SH-SY5Y (cell line): ENCODE data around the gene FGFRL1.

Experiments
- GATA2 ChIP-seq: IDR thresholded peaks from 2 replicates; pipeline ENCODE4 v1.6.1; 2011; ENCODE audit warnings: mild to moderate bottlenecking, low read depth, low read length
- GATA3 ChIP-seq: IDR thresholded peaks from 2 replicates; pipeline ENCODE4 v1.6.1; 2011; ENCODE audit warnings: low read depth, mild to moderate bottlenecking, low read length, moderate library complexity

Gene FGFRL1

DNA sequence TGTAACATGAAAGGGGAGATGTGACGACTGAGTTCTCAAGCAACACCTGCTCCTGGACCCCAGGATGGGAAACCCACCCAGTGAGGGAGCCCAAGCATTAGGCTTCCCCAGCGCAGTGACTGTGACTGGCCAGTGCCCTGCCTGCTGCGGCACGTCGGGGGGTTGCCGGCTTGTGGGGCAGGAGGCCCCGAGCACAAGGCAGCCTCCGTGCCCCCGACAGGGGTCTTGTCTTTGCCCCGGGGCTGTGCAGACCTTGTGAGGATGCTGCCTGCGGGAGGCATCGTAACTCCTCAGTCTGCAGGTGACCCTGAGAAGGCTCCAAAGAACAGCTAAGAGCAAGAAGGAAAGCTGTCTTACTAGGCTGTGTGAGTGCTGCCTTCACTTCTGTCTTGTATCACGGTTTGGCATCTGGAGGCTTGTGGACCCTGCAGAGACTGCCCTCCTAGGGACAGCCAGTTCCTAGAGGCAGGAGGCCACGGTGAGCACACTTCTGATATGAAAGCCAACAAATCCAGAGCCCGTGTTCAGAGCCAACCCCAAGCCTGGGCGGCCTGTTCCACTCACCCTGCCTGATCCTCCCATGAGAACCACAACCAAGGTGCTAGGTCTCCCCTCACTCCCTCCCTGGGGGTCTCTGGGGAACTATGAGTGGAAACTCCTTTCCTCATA, 47.7 kb downstream of the FGFRL1 start:
- TF ChIP-seq GATA2 = no peak
- TF ChIP-seq GATA3 = no peak

- TF ChIP-seq GATA3 (no peak), GATA2 (no peak)
These were observed 48.7 kb downstream of the FGFRL1 start for GRCh38 chr4:1060121-1060520.

DNA sequence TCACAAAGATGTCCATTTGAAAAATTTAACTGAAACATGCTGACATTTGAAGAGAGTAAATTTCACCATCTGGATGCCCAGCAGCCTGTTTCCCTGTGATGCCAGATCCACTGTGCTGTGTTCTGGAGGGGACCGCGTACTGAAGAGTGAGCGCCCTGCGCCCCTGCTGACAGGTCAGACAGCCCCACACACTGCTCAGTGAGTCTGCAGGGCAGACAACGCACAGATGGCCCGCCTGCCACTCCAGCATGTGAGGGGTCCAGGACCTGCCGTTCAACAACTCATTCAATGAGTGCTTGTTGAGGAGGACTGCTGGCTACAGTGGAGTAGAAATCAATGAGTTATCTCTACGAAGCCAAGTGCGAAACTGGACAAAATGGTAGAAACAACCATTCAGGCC, 49.2 kb downstream of the FGFRL1 start:
- TF ChIP-seq GATA2 = no peak
- TF ChIP-seq GATA3 = no peak

- no peak for TF ChIP-seq GATA2
These were observed 49.8 kb downstream of the FGFRL1 start for GRCh38 chr4:1061056-1061700.

DNA sequence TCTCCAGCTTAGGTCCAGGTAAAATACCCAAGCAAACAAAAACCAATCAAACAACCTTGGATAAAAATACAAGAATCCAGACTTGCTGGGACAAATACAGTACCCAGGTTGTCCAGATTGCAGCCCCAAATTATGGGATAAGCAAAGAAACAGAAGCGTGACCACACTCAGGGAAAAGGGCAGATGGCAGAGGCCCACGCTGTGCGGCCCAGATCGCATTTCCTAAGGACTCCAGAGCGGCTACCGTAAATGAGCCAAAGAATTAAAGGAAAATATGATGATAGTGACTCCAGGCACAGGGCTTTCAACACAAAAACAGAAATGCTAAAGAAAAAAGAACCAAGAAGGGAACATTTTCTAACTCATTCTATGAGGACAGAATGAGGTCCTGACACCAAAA, 50.3 kb downstream of the FGFRL1 start:
- TF ChIP-seq GATA3 (no peak), GATA2 (no peak)

- TF ChIP-seq GATA3 (no peak), GATA2 (no peak)
These were observed 51.0 kb downstream of the FGFRL1 start for GRCh38 chr4:1062419-1062818.

GRCh38 chr4:1065732-1066131, 54.3 kb downstream of the FGFRL1 start:
- TF ChIP-seq GATA3 (no peak), GATA2 (no peak)

DNA sequence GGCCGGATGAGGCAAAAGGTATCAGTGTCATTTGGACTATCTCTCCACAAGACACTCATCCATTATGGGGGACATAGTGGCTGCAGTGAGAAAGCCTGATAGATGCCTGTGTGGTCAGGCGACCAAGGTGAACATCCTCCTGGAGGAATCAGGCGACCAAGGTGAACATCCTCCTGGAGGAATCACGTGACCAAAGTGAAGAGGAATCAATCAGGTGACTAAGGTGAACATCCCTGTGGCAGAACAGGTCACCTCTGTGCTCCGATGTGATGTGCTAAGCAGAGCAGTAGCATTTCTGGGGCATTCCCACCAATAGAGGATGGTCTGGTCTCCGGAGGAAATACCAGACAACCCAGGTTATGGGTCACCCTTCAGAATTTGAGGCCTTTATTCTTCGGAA, 58.0 kb downstream of the FGFRL1 start:
- TF ChIP-seq GATA3 = no peak
- TF ChIP-seq GATA2 = no peak

DNA sequence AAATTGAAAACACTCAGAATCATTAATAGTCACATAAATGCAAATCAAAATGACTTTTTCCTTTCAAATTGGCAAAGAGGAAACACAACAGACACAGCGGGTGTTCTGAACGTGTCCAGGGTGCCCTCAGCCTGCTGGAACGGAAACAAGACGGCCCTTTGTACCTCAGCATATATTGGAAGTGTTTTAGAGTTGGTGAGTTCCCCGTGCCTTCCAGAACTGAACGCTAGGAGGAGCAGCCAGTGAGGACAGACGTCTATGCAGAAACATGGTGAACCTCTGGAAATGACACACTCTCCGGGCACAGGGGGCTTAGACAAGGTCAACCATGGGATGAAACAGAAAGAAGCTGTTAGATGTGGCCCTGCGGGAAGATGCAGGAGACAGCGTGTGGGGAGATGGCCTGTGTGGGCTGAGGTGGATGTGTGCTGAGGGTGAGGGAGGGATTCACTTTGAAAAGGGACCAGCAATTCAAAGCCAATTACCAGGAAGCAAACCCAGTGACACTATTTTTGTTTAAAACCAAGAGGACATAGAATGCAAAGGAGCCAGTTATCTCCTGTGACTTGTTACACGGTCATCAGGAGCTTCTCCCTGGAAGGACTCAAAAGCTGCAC, 61.5 kb downstream of the FGFRL1 start:
- TF ChIP-seq GATA2 = no peak
- TF ChIP-seq GATA3 = no peak

- no peak for TF ChIP-seq GATA2
- TF ChIP-seq GATA3 = no peak
These were observed 62.7 kb downstream of the FGFRL1 start for GRCh38 chr4:1074077-1074476.

GRCh38 chr4:1075225-1075624, 63.8 kb downstream of the FGFRL1 start:
- TF ChIP-seq GATA3 (no peak), GATA2 (no peak)

DNA sequence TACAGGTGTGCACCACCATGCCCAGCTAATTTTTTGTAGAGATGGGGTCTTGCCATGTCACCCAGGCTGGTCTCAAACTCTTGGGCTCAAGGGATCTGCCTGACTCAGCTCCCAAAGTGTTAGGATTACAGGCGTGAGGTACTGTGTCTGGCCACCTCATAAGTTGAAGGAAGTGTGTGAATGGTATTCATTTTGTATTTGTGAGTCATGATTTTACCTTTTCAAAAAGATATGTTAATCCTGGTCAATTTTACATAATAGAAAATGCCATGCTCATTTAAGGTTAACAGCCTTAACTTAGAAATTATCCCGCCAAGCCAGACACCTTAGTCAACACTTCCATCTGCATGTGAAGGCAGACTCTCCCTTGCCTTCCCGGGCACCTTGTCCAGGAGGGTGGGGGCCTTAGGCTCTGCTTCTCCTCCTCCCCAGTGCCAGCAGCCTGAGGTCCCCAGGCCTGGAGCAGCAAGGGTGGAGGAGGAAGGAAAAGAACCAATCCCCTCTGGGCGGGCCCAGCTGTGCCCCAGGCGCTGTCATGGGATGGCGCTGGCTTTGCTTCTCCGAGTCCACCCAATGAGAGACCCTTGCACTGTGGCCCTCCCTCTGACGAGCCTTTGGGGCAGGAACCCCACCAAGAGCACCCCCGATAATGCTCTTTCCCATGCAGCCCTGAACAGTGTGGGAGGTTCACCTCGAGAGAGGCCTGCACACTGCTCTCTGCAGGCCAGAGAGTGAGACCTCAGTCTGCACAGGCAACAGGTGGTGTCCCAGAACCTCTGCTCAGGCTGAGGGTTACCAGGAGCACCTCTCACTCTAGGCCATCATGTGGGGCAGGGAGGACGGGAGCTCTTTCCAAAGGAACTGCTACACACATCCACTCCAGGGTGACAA, 64.6 kb downstream of the FGFRL1 start:
- TF ChIP-seq GATA3 (no peak), GATA2 (no peak)
